CD14-positive monocyte (primary cell): ENCODE results near the gene PRR4. TPM values are rescaled to one million over a fixed set of nuclear protein-coding genes. Genes with fewer than 3 reads are reported as not detected.

ENCODE experiments used
- DNase-seq, 3 donors: peaks; one replicate each; pipeline ENCODE4 v3.0.0-alpha.2; 2011 to 2022
- H2AFZ ChIP-seq: 2 replicates; pipeline ENCODE4 v1.6.0; 2012; ENCODE audit warnings: mild to moderate bottlenecking, low read depth, low read length, inconsistent platforms; ENCODE audit not compliant: insufficient read depth, poor library complexity, severe bottlenecking
- H3K27ac ChIP-seq, 2 donors: 1 replicate in 1 of 2; 2 replicates in 1 of 2; pipeline ENCODE4 v1.5.1; 2012 to 2013; ENCODE audit warnings: low read length in 2 of 2, control low read depth in 1 of 2, inconsistent platforms in 1 of 2, low read depth in 1 of 2, mild to moderate bottlenecking in 1 of 2
- H3K27me3 ChIP-seq, 2 donors: one replicate each; pipeline versions ENCODE4 v1.6.0 to v1.6.1; 2011 to 2013; ENCODE audit warnings: low read length in 2 of 2; ENCODE audit not compliant: control insufficient read depth in 2 of 2, insufficient read depth in 2 of 2
- H3K36me3 ChIP-seq, 2 donors: replicated peaks in 1 of 2; 1 replicate in 1 of 2; 2 replicates in 1 of 2; pipeline versions ENCODE4 v1.5.1 to v1.6.1; 2012 to 2013; ENCODE audit warnings: low read length in 2 of 2, control low read depth in 1 of 2, inconsistent platforms in 1 of 2, mild to moderate bottlenecking in 1 of 2; ENCODE audit not compliant: insufficient read depth in 2 of 2, control insufficient read depth in 1 of 2
- H3K4me1 ChIP-seq, 2 donors: 1 replicate in 1 of 2; 2 replicates in 1 of 2; pipeline versions ENCODE4 v1.5.1 to v1.6.1; 2012 to 2013; ENCODE audit warnings: low read length in 2 of 2, control low read depth in 1 of 2, inconsistent platforms in 1 of 2, mild to moderate bottlenecking in 1 of 2, moderate library complexity in 1 of 2; ENCODE audit not compliant: insufficient read depth in 2 of 2, control insufficient read depth in 1 of 2
- H3K4me2 ChIP-seq: replicated peaks from 2 replicates; pipeline ENCODE3; 2012; ENCODE audit warnings: low read length, moderate library complexity, mild to moderate bottlenecking; ENCODE audit not compliant: poor library complexity, severe bottlenecking; ENCODE audit errors: extremely low read depth
- H3K4me3 ChIP-seq, 3 experiments: fragments of 200-600 bp in 1 of 3; sonication (generic) in 1 of 3; replicated peaks in 1 of 3; 1 replicate in 2 of 3; 2 replicates in 1 of 3; pipeline ENCODE4 v1.5.1; 2011 to 2013; ENCODE audit warnings: low read length in 3 of 3, mild to moderate bottlenecking in 3 of 3, control low read depth in 2 of 3, low read depth in 2 of 3, inconsistent platforms in 1 of 3, moderate library complexity in 1 of 3
- H3K79me2 ChIP-seq: 2 replicates; pipeline ENCODE4 v1.6.0; 2012; ENCODE audit warnings: mild to moderate bottlenecking, control low read depth, inconsistent platforms, low read length, moderate library complexity; ENCODE audit not compliant: insufficient read depth
- H3K9ac ChIP-seq: 2 replicates; pipeline ENCODE4 v1.6.0; 2017; ENCODE audit warnings: low read length, mild to moderate bottlenecking; ENCODE audit not compliant: insufficient read depth, poor library complexity, severe bottlenecking
- H3K9me3 ChIP-seq, 2 donors: replicated peaks in 1 of 2; 1 replicate in 1 of 2; 2 replicates in 1 of 2; pipeline versions ENCODE4 v1.5.1 to v1.6.1; 2012 to 2013; ENCODE audit warnings: low read length in 2 of 2, control low read depth in 1 of 2; ENCODE audit not compliant: control insufficient read depth in 1 of 2, insufficient read depth in 1 of 2
- H4K20me1 ChIP-seq: 2 replicates; pipeline ENCODE4 v1.6.0; 2012; ENCODE audit warnings: mild to moderate bottlenecking, low read length, control low read depth, moderate library complexity; ENCODE audit not compliant: insufficient read depth
- H3K27ac Mint-ChIP-seq, 7 donors: one replicate each; pipeline ENCODE4 v1.8.0; 2020; ENCODE audit warnings: mild to moderate bottlenecking in 7 of 7, mixed read lengths in 7 of 7, moderate library complexity in 6 of 7, inconsistent platforms in 2 of 7
- H3K27me3 Mint-ChIP-seq, 3 donors: one replicate each; pipeline ENCODE4 v1.8.0; 2021 to 2022; ENCODE audit warnings: low read depth in 3 of 3, mild to moderate bottlenecking in 3 of 3, mixed read lengths in 3 of 3, moderate library complexity in 3 of 3, inconsistent platforms in 1 of 3
- H3K36me3 Mint-ChIP-seq, 2 donors: one replicate each; pipeline ENCODE4 v1.8.0; 2020; ENCODE audit warnings: mixed read lengths in 2 of 2, inconsistent platforms in 1 of 2, mild to moderate bottlenecking in 1 of 2
- H3K4me1 Mint-ChIP-seq: one replicate; pipeline ENCODE4 v1.8.0; 2020; ENCODE audit warnings: mild to moderate bottlenecking, mixed read lengths
- H3K4me3 Mint-ChIP-seq, 2 donors: one replicate each; pipeline ENCODE4 v1.8.0; 2020; ENCODE audit warnings: mild to moderate bottlenecking in 2 of 2, mixed read lengths in 2 of 2, moderate library complexity in 1 of 2
- H3K9me3 Mint-ChIP-seq, 7 donors: one replicate each; pipeline ENCODE4 v1.8.0; 2020 to 2022; ENCODE audit warnings: mixed read lengths in 7 of 7, mild to moderate bottlenecking in 6 of 7, moderate library complexity in 6 of 7, inconsistent platforms in 2 of 7
- CTCF ChIP-seq: fragments of 200-600 bp; IDR thresholded peaks from one replicate; pipeline ENCODE4 v1.8.0; 2022; ENCODE audit warnings: antibody characterized with exemption, mild to moderate bottlenecking
- WGBS: methylation state at CpG from one replicate; pipeline ENCODE4 v1.1.5; 2013; ENCODE audit warnings: missing lambda C conversion rate; ENCODE audit not compliant: insufficient coverage; 5-methylcytosine and 5-hydroxymethylcytosine counted together
- intact Hi-C, 2 donors: fragments of 100-400 bp; cut with micrococcal nuclease; formaldehyde crosslinking; loops; one replicate each; pipeline versions ENCODE4 v1.15.0 to v1.15.1; 2023
- polyA minus RNA-seq: library from RNA; depleted of rRNA, polyadenylated mRNA; stranded (reverse); fragments of >200 nt; gene quantifications from 2 replicates; pipeline ENCODE4 v1.2.3, GENCODE V29; 2012
- polyA plus RNA-seq, 3 donors: library from polyadenylated mRNA; depleted of rRNA in 1 of 3; unstranded in 2 of 3; stranded (reverse) in 1 of 3; fragments of 300-500 nt in 2 of 3; fragments of >200 nt in 1 of 3; fragmentation: Illumina TruSeq in 2 of 3; gene quantifications; 1 replicate in 2 of 3; 2 replicates in 1 of 3; pipeline ENCODE4 v1.2.3, GENCODE V29; 2012 to 2021
- total RNA-seq, 12 experiments: library from RNA in 1 of 12; stranded (reverse) in 1 of 12; fragments of 120-200 nt in 1 of 12; gene quantifications; one replicate each; pipeline ENCODE4 v1.2.4 and lab custom pipeline; 2013 to 2026; ENCODE audit warnings: mixed read lengths in 6 of 12, inconsistent platforms in 1 of 12

PRR4 gene
- 0.75 TPM for total RNA-seq (2013)
- polyA plus RNA-seq (1 to 10 TPM in 1 of 3 donors, not detected in 2; 1.0 TPM), polyA minus RNA-seq (not detected in 2 replicates), total RNA-seq (lab: John Stamatoyannopoulos, UW) (0 to 0.30 (median 0) reads per million in 11 experiments)

- 89% methylated on average over 1 of the region's 4 CpGs for WGBS
- Histone ChIP-seq H3K4me1 (no peaks in the 10 kb centered on the region), H2AFZ (no peak within 1 kb of the TSS), H4K20me1 (no peaks in the 10 kb centered on the region), H3K27me3 (no peaks in the 10 kb centered on the region), H3K9ac (no peak within 1 kb of the TSS), H3K4me3 (no peak within 1 kb of the TSS), H3K9me3 (no peaks in the 10 kb centered on the region), H3K4me2 (no peak within 1 kb of the TSS), H3K79me2 (no peaks in the 10 kb centered on the region), H3K36me3 (no peaks in the 10 kb centered on the region), H3K27ac (no peak within 1 kb of the TSS)
- Mint-ChIP-seq H3K36me3 (peaks cover 12 to 13% of the 10 kb centered on the region in 2 donors), H3K27me3 (no peaks in the 10 kb centered on the region), H3K9me3 (peaks cover 0 to 7% (median 2%) of the 10 kb centered on the region in 7 donors), H3K4me3 (no peak within 1 kb of the TSS), H3K27ac (no peak within 1 kb of the TSS), H3K4me1 (no peaks in the 10 kb centered on the region)
- no peak for TF ChIP-seq CTCF
- no peak for DNase-seq
- intact Hi-C loops = no loop called here
Measured at GRCh38 chr12:10849425-10849878, at the start of gene PRR4. Gene PRR4 (minus strand): TSS chr12:10849475. CDS start chr12:10849437, 38 bp downstream.

- no peak for TF ChIP-seq CTCF
- Histone ChIP-seq H3K4me1 (no peaks in the 10 kb centered on the region), H2AFZ (no peak overlapping the region), H4K20me1 (no peaks in the 10 kb centered on the region), H3K4me2 (no peak overlapping the region), H3K79me2 (no peaks in the 10 kb centered on the region), H3K27me3 (no peaks in the 10 kb centered on the region), H3K9me3 (peaks cover 10 to 18% of the 10 kb centered on the region in 2 donors), H3K27ac (no peak overlapping the region), H3K36me3 (no peaks in the 10 kb centered on the region), H3K9ac (no peak overlapping the region), H3K4me3 (no peak overlapping the region)
- H3K4me3 Mint-ChIP-seq = no peak overlapping the region
- peaks cover 0 to 1% (median 0%) of the 10 kb centered on the region in 3 donors for H3K27me3 Mint-ChIP-seq
- H3K4me1 Mint-ChIP-seq = no peaks in the 10 kb centered on the region
- intact Hi-C loops = no loop called here
- no CpG with 5 or more reads among the region's 5 CpGs for whole genome bisulfite sequencing
- peaks cover 0 to 23% (median 11%) of the 10 kb centered on the region in 7 donors for H3K9me3 Mint-ChIP-seq
- DNase-seq = no peak
- no peak overlapping the region for H3K27ac Mint-ChIP-seq
- peaks cover 1 to 4% of the 10 kb centered on the region in 2 donors for H3K36me3 Mint-ChIP-seq
Measured at GRCh38 chr12:10896854-10897253, 47.6 kb upstream of the PRR4 start.
